HG03460 (cell line): ENCODE data around the gene HOTAIR.

ENCODE experiments used
- ATAC-seq: cut with Tn5 transposase; IDR thresholded peaks from one replicate; pipeline ENCODE4 v1.9.1; 2021; ENCODE audit not compliant: unreplicated experiment

The HOTAIR gene

DNA sequence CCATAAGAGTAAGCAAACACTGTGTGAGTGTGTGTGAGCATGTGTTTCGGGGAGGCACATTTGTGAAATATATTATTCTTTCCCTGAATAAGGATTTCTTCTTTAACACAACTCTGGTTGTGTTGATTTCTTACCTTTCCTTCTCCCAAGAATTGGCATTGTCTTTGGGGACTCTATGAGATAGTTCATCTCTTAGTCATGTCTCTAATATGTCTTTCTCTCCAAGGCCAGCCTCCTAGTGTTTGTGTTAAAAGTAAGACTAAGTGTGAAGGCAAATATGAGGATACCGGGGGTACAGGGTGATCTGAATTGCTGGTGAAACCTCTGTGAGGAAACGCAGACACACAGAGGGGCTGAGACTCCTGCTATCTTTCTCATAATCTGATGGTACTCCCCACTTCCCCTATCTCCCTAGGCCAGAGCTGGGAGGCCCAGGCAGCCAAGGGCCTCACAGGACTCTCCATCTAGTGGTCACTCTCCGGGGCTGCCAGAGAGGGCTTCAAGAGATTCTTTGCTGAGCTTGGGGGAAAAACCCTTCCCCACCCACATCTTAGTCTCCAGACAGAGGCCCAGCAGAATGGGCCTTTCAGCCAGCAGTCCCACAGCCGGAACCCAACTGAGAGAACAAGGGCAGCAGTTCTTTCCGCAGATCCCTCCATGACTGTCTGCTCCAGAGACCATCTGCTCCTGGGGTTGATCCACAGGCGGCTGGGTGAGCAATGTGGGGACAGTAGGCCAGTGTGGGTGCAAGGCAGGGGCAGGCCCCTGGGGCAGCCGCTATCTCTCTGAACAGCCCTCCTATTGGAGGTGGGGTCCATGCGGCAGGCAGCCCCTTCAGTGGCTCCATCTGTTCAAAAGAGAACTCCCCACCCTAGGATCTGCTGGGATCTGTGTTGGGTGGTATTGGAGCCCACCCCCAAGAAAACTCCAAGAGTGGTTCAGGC, 25.8 kb downstream of the HOTAIR start:
- ATAC-seq: no peak

- no peak for ATAC-seq
Measured at GRCh38 chr12:53947743-53948142, 27.0 kb downstream of the HOTAIR start.

DNA sequence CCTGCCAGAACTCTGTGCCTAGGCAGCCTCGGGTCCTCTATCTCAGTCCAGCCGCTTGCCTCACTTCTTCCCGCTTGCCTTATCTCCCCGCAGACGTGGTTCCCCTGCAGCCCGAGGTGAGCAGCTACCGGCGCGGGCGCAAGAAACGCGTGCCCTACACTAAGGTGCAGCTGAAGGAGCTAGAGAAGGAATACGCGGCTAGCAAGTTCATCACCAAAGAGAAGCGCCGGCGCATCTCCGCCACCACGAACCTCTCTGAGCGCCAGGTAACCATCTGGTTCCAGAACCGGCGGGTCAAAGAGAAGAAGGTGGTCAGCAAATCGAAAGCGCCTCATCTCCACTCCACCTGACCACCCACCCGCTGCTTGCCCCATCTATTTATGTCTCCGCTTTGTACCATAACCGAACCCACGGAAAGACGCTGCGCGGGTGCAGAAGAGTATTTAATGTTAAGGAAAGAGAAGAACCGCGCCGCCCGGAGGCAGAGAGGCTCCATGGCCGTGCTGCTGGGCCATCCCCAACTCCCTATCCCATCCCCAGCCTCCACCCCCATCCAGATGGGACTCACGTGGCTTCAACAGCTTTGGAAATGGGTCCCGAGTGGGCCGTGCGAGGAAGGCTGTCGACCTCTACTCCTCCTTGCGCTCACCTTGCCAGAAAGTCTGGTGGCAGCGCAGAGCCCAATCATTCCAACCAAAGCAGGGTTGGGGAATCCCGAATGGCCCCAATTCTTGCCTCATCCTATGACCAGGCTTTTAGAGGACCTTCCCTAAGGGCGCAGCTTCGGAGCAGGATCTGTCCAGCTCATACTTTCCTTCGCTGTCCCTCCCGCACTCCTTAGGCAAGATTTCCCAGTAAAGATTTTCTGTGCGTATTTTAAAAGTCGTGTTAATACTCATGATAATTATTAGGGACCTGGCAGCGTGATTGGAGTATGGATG, 29.6 kb downstream of the HOTAIR start:
- no peak for ATAC-seq

GRCh38 chr12:53944209-53944608, 30.5 kb downstream of the HOTAIR start:
- no peak for ATAC-seq

DNA sequence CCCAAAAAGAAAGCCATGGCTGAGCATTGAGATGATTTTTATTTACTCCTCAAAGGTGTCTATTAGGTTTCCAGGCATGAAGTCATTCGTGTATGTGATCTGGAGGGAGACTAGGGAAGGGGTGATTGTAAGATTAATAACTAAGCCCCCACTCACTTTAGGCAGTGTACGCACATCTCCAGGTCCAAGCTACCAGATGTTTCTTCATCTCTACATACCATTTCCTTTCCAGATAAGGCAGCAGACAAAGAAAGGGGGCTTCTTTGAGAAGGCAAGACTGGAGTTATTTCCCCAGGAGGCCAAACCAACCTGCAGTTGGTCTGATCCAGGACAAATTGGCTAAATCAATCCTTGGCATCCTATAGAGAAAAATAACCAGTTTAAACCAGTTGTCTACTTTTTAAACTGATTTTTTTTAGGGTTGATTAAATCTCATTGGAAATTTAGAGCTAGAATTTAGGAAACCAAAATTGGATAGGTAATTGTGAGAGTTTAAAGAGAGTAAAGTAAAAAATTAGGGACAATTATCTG, 32.2 kb downstream of the HOTAIR start:
- ATAC-seq: no peak

GRCh38 chr12:53941750-53942149, 33.0 kb downstream of the HOTAIR start:
- no peak for ATAC-seq

DNA sequence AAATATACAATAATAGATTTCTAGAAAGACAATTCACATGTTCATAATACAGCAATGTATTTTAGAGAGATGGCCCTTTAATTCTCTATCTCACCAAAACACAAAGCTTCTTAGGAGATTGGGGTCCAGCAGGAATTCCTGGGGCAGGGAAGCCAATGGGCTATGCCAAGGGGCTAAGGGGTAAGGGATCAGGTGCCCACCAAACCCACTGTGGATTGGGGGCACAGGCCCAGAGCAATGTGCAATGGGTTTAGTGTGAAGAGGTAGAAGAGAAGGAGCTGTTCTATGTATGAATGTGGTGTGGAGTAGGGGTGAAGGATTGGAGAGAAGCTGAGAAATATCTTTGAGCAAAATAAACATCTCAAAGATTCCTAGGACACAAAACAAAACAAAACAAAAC, 33.6 kb downstream of the HOTAIR start:
- no peak for ATAC-seq

DNA sequence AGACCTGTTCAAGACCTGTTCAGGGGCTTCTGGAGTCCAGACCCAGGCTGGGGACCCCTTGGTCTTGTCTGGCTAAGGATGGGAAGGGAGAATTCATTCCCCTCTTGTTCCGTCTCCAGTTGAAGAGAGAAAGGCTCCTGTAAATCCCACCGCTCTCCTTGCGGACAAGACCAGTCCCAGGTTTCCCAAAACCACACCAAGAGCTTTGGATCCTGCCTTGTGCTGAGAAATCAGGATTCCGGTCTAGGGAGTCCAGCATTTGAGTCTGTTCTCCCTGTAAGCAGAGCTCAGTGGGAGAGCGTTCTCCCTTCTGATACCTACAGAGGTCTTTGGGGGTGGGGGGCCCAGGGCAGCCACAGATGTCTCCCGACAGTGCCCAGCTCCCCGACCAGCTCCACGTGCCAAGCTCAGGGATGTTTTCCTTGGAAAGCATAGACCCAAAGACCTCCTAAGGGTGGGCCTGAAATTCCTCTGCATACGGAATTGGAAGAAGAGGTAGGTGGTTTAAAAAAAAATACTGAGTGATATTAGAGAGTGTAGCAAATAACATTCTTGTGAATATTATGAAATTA, 34.2 kb downstream of the HOTAIR start:
- no peak for ATAC-seq

DNA sequence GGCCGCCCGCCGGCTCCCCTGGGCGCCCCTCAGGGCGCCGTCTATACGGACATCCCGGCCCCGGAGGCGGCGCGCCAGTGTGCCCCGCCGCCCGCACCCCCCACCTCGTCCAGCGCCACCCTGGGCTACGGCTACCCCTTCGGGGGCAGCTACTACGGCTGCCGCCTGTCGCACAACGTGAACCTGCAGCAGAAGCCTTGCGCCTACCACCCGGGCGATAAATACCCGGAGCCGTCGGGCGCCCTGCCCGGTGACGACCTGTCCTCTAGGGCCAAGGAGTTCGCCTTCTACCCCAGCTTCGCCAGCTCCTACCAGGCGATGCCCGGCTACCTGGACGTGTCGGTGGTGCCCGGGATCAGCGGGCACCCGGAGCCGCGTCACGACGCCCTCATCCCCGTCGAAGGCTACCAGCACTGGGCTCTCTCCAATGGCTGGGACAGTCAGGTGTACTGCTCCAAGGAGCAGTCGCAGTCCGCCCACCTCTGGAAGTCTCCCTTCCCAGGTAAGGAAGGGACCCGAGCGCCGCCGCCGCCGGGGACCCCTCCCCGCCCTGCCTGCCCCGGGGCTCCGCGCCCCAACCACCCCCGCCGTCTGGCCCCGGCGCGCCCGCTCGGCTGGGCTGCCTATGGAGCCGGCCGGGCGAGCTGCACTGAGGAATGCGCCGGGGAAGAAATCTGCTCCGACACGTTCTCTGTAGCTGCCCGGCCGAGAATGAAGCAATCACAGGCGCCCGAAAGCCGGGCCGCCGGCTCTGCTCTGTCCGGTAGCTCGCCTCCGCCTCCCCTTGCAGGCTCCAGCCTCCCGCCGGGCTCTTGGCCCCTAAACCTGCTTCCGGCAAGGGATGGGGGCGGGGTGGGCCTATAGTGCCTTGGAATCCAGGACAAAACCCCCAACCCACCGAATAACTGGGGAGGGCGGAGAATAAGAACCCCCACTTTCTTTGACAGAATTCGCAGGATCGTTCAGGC, 35.3 kb downstream of the HOTAIR start:
- no peak for ATAC-seq

DNA sequence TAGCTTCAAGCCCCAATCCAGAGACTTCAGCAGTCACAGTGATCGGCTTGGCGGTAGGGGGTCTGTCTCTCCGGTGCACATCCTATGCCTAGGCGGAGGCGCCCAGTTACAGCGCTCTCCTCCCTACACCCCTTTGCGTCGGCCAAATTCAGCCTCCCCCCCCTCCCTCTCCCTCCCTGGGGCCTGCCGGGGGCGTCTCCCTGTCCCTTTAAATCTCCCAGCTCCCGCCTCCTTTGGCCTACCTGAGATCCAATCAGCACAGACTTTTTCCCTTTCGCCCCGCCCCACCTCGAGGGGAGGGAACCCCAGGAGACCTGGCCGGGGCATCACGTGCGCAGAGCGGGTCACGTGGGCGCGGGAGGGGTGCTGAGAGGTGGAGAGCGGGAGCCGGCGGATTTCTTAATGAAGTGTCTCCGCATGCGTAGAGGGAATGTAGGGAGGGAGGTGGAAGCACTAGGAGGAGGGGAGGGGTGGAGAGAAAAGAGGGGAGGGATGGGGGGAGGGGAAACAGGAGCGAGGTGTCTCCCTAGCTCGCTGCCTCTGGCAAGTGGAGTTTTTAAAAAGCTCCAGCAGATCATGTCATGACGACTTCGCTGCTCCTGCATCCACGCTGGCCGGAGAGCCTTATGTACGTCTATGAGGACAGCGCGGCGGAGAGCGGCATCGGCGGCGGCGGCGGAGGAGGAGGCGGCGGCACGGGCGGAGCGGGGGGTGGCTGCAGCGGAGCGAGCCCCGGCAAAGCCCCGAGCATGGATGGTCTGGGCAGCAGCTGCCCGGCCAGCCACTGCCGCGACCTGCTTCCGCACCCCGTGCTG, 36.2 kb downstream of the HOTAIR start, which contains the start of gene HOXC13:
Gene HOXC13, plus strand, starts transcription at position 506 of the 815 bp plus-strand sequence. Its CDS starts 76 bp downstream, at position 582.
- ATAC-seq: no peak

- ATAC-seq: no peak
Measured at GRCh38 chr12:53937596-53938325, 37.0 kb downstream of the HOTAIR start.

- ATAC-seq: no peak
Measured at GRCh38 chr12:53937099-53937498, 37.7 kb downstream of the HOTAIR start.

DNA sequence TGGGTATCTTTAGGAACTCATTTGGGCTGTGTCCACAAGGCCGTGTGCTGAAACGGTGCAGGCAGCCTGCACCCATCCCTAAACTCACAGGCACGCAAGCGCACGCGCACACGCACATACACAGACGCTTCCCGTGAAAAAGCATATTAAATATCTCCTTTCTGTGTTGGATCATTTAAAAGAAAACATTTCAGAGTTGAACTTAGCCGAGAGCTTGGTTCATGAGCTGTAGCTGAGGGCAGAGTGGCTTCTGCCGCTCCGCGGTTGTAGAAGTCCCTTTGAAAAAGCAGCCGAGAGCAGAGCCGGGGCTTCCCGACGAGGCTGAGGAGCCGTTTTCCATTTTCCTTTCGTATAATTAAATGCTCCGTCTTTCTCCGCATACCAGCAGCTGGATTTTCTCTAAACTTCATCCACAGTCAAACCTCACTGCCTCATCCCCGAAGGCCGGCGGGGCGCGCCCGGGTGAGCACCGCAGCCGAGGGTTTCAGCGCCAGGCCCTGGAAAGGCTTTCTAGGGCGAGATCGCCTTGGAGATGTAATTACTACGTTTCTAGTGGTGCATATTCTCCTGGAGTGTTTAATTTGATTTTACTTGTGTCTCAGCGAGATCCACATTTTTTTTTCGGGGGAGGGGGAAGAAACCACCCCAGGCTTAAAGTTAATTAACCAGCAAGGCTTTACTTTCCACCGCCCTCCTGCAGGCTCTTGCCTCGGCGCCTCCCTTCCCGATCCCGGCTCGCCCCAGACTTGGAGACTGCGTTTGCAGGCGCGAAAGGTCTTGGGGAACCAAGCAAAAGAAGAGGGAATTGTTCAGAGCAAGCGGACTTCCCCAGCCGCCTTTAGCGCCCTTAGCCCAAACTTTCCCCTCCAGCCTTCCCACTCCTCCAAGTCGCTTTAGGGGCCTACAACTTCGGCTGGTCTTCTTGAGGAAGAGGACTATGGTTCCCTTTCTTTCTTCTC, 39.1 kb downstream of the HOTAIR start:
- no peak for ATAC-seq

GRCh38 chr12:53932915-53933314, 41.8 kb downstream of the HOTAIR start:
- no peak for ATAC-seq

- no peak for ATAC-seq
Measured at GRCh38 chr12:53931844-53932581, 42.7 kb downstream of the HOTAIR start.

GRCh38 chr12:53930591-53931255, 44.0 kb downstream of the HOTAIR start:
- ATAC-seq: no peak
